GM21447 (cell line): ENCODE results near the gene CYFIP1.

Source experiments
- ATAC-seq: cut with Tn5 transposase; IDR thresholded peaks from one replicate; pipeline ENCODE4 v1.9.1; 2021; ENCODE audit not compliant: unreplicated experiment

The CYFIP1 gene

DNA sequence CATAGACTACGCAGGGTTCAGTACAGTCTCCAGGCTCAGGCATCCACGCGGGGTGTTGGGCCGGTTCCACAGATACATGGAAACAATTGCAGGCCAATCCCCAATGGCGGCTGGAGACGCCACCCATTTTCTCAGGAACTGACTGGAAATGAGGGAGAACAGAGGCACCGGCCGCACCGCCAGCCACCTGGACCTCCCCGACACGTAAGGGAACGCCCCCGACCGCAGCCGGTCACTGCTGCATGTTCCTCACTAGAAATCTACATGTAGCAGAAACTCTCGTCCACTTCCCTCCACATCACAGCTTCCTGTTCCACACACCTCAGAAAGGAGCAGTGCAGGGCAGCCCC is 29.2 kb downstream of the CYFIP1 start:
- no peak for ATAC-seq

DNA sequence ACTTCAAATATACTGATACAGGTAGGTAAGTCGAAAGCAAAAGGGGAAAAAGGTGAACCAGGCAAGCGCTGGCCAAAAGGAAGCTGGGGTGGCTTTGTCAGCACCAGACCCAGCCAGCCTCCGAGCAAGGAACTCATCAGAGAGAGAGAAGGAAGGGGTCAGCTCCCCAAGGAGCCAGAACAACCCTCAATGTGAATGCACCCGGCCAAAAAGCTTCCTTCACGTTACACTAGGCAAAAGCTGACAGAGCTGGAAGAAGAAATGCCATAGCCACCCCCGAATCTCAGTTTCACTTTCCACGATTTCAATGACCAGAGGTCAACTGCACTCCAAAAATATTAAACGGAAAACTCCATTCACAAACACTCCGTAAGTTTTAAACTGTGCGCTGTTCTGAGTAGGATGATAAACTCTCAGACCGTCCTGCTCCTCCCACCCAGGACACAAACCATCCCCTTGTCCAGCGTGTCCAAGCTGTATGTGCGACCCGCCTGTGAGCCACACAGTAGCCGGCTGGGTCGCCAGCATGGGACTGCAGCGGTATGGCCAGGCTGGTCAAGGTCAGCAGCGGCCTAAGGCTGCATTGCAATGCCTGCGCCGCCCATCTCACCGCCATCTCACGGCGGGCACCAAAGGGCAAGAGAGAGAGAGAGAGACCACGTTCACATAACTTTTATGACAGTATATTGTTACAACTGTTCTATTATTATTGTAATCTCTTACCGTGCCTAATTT is 29.7 kb downstream of the CYFIP1 start:
- no peak for ATAC-seq

DNA sequence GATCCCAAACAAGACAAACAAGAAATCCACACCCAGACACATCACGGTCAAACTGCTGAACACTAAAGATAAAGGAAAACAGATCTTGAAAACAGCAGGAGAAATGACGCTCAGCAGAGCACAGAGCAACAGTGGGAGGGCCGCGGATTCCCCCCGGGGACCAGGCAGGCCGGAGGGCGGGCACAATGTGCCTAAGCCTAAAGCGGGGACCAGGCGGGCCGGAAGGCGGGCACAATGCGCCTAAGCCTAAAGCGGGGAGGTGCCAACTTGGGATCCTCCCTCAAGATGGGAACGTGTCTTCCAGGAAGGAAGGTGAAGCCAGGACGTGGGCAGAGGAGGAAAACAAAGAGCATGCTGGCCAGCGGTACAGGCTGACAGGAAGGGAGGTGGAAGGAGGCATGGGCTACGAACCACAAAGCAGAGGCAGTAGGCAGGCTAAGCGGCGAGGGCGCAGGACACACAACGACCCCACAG is 31.1 kb downstream of the CYFIP1 start:
- ATAC-seq, result peak; percentile 90

DNA sequence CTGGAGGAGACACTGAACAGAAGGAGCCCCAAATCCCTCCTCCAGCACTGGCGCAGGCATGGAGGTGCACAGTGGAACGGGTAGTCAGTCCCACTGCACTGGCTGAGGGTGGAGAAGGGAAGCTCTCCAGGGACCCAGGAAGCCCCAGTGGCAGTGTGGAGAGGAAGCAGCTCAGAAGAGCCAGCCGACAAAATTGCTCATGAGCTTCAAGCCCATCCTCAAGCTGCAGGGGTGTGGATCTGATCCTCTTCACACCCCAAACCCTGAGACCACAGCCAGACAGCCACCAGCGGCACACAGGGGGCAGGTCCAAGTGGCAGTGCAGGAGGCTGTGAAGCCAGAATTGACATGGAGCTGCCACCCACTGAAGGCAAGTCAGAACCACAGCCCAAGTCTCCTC is 32.1 kb downstream of the CYFIP1 start:
- ATAC-seq, result no peak

DNA sequence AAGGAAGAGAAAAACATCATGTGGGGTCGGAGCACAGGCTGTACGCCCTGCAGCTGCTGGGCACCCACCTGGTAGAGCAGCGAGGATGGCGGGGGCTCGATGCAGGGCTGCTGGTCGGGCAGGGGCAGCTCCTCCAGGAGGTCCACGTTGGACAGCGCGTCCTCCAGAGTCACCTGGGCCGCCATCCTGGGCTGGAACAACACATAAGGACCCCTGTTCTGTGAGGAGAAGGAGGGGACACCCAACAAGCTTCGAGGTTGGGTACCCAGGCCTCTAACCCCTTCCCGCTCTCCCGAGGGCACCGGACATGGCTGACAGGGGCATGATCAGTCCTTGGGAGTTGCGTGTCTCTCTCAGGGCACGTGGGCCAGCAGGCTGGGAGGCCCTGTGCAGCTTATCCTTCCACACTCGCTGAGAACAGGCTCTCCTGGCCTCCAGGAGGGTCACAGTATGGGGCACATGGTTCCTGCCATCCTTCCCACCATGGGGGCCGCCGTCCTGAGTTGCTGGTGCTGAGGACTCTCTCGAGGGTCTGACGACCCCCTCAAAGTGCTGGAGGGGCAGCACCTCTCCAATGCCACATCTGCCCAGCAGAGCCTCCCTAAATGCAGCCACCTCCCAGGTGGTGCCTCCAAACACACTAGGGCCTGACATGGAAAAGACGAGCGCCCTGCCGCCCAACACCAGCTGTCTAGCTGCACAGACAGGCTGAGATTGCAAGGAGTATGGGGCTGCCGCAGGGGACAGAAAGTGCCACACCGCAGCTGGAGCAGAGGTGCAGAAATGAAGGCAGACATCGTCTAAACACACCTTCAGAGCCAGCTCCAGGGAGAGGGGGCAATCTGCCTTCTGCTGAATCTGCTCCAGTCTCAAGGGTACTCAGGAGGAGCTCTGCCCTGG is 32.8 kb downstream of the CYFIP1 start:
- ATAC-seq, result no peak

DNA sequence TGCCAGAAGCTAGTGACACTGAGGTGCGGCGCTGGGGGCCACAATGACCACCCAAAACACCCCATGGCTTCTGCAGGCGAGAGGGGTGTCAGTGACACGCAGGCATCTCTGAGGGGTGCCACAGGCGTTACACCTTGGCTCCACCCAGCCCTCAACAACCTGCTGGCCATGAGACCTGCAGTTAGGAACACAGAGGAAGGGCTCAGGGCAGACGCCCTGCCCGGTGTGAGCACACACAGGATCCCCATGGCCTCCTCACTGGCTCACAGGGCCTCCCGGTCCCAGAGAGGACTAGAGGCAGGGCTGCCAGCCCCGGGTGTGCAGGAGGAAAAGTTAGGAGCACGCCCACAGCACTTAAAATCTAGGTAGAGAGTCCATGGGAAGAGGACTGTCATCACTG is 35.1 kb downstream of the CYFIP1 start:
- no peak for ATAC-seq

DNA sequence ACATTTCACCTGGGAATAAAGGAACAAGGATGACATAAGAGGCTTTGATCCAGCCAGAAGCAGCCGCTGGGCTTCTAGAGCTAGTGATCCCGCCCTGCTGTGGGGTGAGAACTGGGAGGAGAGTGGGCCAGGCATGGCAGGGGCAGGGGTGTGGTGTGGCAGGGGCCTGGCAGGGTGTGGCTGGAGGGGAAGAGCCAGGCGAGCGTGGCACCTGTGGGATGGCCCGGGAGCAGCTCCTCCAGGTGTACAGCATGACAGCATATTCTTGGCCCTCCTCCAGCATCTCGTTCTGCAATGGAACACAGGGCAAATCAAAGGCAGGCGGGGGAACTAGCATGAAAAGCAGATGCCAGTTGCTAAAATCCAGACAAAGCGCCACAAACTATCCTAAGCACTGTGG is 35.5 kb downstream of the CYFIP1 start:
- no peak for ATAC-seq

DNA sequence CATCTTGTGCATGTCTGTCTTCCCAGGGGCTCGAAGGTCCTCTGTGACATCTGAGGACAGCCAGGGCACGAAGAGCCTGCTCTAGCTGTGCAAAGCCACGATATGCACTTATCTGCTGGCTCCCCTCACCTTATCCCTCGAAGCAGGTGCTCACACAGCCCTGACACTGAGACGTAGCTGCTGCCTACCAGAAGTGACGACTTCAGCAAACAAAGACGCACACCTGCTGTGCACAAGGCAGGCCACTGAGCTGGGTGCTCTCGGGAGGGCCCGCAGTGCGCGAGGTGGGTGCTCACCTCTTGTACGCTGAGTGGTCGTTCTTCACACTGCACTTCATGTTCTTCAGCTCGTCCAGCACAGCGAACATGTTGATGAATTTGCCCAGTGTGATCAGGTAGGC is 37.3 kb downstream of the CYFIP1 start:
- no peak for ATAC-seq

DNA sequence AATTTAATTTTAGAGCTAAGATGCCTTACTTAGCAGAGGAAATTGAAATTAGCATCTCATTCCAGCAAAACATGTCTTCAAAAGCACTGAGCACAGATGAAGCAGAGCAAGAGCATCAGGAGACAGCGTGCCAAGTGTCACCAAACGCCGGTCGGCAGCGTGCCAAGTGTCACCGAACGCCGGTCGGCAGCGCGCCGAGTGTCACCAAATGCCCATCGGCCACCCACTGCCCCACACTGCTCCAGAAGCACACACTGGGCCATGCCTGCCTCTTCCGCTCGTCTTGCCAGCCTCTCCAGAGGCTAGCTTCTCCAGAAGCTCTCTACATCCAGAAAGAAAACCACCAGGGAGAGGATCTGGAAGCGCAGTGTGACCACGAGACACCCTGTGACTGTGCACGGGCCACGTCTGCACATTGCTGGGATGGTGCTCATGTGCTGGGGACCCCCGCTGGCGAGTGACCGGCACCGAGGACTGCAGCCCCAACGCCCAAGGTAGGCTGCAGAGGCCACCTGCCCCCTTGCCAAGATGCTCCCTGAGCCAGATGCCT is 37.8 kb downstream of the CYFIP1 start:
- no peak for ATAC-seq

DNA sequence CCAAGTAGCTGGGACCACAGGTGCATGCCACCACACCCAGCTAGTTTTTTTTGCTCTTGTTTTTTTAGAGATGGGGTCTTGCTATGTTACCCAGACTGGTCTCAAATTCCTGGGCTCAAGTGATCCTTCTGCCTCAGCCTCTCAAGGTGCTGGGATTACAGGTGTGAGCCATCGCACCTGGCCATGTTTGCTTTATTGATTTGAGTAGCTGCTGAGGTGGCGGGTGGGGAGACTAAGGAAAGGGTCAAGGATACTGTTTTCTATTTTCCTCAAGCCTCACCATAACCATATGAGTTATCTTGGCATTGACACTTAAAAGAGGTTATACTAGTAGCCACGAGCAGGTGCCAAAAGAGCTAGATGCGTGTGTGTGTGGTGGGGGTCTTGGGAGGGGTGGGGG is 39.0 kb downstream of the CYFIP1 start:
- ATAC-seq, result no peak

DNA sequence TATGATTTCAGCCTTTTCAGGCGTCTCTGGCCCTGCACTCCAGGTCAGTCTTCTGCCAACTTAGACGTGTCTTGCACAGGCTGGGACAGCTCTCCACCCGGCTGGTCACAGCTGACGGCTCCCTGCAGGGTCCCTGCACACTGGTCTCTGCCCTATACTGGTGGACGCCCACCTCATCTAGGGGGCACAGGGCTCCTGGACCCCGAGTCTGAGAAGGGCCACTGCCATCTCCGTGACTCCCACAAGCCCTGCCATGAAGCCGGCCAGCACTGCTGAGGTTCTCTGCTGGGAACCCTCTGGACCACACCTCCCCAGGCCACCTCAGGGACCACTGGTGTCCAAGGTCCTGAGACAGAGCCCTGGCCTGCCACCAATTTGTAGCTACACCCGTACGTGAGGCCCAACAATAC is 40.5 kb downstream of the CYFIP1 start:
- no peak for ATAC-seq

DNA sequence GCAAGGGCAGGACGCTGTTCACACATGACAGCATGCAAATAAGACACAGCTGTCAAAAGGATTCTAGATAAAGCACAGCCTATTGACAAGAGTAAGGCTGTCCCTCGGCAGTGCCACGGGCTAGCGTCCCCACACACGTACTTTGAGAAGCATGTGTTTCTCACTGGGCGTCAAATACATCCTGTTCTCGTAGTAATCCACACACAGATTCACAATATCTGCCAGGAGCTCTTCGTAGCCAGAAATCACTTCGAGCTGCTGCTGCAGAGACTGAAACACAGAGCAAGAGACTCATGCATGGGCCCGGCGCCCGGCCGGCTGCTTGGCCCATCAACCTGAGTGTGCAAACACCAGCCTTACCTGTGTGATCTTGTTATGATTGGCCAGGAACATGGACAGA is 41.1 kb downstream of the CYFIP1 start:
- ATAC-seq, result no peak

DNA sequence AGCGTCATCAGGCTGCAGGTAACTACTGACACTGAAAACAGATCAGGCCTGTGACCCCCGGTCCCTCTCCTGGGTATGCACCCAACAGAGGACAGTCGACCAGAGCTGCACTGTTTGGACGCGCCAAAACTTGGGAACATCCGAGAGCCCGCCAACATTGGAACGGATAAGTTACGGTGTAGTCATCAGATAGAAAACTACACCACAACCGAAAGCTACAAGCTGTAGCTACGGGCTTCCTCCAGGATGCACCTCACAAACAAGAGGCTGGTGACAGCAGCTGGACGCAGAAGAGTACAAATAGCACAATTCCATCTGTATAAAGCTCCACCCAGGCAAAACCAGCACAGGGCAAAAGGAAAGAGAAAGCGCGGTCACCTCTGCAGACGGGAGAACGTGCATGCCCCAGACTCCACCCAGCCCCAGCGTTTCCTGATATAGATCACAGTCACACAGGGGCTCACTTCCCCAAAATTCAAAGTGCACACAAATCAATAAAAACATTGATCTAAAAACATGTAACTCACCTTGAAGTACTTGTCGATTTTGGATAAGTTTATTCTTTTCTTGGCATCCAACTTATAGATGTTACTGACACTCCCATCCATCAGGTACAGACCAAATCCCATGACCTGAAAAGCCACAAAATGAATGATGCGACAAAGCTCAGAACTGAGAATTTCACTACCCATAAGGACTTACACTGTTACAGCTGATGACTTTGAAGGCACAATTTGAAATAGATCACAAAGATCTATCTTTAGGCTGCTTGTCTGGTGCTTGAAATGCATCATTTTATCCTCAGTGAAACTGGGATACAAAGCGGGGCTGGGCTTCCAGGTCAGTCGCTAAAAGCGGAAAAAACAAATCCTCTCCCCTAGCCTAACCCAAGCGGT is 43.3 kb downstream of the CYFIP1 start:
- ATAC-seq, result peak; percentile 97

DNA sequence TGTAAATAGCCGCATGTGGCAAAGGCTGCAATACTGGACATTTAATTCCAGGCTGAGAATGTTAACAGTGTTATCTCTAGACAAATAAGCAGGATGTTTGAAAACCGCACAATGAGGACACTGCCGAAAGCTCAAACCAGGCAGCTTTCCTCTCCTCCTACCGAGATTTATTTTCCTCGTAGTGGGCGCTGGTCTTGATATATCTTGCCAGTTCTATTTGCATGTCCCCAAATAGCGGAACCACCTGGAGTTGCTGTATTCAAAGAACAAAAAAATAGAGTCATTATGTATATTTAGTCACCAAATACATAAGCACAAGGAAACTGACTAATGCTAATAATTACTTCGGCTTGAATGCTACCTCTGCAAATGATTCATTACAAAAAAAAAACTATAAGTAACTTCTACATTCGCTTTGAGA is 46.5 kb downstream of the CYFIP1 start:
- no peak for ATAC-seq

DNA sequence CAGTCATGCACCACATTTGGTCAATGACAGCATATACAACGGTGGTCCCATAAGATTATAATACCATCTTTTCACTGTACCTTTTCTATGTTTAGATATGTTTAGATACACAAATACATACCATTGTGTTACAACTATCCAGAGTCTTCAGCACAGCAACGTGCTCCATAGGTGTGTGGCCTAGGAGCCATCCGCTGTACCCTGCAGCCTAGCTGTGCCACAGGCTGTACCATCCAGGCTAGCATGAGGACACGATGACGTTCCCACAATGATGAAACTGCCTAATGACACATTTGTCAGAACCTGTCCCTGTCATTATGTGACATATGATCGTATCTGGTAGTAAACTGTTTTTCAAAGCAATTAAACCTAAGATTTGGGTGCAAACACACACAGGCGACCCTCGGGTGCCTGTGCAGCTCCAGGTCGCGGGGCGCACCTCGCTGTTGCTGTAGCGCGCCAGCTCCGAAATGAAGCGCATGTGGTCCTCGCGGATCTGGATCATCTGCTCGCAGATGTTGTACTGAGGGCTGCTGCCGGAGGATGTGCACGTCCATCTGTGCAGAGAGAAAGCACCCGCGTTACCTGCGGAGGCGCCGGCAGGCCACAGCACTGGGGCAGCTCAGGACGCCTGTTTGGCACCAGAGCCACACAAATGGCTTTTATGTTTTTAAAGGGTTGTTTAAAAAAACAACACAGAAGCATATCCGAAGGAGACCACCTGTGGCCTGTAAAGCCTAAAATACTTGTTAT is 48.2 kb downstream of the CYFIP1 start:
- no peak for ATAC-seq

DNA sequence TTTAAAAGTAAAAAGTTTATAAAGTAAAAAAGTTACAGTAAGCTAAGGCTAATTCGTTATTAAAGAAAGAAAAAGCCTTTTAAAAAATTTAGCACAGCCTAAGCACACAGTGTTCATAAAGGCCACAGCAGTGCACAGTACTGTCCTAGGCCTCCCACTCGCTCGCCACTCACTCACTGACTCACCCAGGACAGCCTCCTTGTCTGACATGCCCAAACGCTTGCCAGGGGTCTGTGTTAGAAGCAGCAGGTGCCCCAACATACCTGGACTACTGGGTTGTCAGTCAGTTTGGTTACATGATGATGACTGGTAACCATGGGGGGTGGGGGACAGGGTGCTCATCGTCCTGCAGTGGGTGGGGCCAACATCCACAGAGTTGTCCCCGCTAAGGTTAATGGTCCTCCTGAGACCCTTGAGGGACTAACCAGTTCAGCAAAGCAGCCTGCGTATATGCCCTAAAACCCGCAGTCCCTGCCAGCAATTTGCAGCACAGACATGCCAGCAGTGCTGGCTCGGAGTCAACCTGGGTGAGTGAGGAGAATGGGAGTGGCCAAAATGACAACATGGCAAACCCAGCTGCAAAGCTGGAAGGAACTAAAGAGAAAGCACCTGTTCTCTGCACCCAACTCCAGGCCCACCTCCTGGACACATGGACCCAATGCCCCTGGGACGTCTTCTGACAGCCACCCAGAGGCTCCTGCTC is 49.2 kb downstream of the CYFIP1 start:
- no peak for ATAC-seq

DNA sequence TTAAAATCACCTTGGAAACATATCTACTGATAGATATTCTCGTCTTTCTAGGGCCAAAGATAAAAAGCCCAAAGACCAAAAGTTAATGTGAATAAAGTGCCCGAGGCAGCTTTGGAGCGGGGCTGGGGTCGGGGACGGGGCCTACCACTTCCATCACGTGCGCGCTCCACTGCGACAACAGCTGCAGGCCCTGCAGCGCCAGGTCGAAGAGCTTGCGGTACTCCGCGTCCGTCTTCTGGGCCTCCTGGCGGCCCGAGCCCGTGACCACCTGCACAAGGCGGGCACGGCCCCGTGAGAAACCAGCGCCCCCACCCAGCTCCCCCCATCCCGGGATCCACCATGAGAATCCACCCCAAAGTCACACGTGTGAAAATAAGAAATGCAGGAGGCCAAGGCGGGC is 52.4 kb downstream of the CYFIP1 start:
- ATAC-seq, result no peak

DNA sequence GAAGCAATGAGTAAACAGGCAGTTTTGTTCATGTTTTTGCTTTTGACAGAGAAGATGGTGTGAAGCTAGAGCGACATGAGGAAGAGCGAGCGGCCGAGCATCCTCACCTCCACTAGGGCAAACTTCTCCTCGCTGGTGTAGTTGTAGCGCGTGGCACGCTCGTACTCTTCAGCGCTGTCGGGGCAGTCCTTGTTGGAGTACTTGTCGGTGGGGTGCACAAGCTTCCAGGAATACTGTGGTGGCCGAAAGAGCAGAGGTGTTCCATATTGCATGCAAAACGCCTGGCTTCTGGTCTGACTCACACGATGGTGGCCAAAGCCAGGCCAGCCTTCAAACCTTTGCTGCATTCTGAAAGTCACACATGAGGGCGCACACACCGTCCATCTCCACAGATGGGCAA is 54.3 kb downstream of the CYFIP1 start:
- no peak for ATAC-seq

DNA sequence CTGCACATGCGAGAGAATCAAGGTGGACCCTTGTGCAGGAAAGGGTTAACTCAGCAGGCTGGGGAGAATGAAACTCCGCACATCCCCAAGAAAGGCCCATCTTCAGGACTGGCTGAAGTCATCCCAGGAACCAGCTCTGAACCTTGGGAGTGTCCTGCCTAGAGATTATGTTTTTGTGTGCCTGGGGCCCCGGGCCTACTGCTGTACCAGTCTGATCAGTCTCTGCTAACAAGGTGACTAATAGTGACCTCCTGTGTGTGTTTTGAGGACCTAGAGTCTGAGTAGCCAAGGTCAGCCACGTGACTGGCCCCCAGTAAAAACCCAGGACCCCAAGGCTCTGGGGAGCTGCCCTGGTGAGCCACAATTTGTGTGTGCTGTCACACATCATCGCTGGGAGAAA is 58.2 kb downstream of the CYFIP1 start:
- ATAC-seq, result no peak

DNA sequence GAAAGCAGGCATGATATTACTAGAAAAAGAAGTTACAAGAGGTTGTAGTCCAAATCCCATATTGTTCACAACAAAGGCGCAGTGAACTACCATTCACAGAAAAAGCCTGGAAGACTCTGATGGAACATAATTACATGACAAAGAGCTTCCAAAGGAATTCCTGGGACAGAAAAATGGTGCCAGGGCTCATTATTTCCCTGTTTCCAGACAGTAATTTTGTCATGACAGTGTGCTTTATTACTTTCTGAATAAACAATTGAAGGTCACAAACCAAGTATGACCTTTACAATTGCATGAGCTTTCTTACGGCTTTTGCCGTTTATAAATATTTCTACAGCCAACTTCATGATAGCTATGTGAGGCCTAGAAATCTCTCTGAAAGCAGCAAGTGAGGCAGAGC is 61.0 kb downstream of the CYFIP1 start:
- ATAC-seq, result no peak
